NCI-H2107 treated with DMSO at 0.1 percent for 48 hours (cell line): ENCODE data around the gene SUGP2.

Source experiments
- DNase-seq: peaks from one replicate; lab custom pipeline; 2025; ENCODE audit not compliant: unreplicated experiment; lab: John Stamatoyannopoulos, UW

SUGP2 gene

GRCh38 chr19:19033426-19034203 lies at the start of gene SUGP2, which contains the start of gene ARMC6:
SUGP2 (minus strand) TSS chr19:19033517; CDS start chr19:19031071, 2,446 bp downstream.
ARMC6 (plus strand) TSS chr19:19033603; CDS start chr19:19034210, 607 bp downstream.
- peak; percentile 77 for DNase-seq

GRCh38 chr19:19081642-19082151 lies 48.4 kb upstream of the SUGP2 start:
- DNase-seq, result no peak

GRCh38 chr19:19079571-19079970 lies 46.3 kb upstream of the SUGP2 start:
- DNase-seq, result no peak

- DNase-seq, result no peak
Observed at GRCh38 chr19:19078801-19079200, 45.5 kb upstream of the SUGP2 start.

GRCh38 chr19:19077103-19077502 lies 43.8 kb upstream of the SUGP2 start:
- peak; percentile 96 for DNase-seq

GRCh38 chr19:19076476-19076875 lies 43.2 kb upstream of the SUGP2 start:
- DNase-seq, result no peak

GRCh38 chr19:19075126-19075525 lies 41.8 kb upstream of the SUGP2 start:
- no peak for DNase-seq

- no peak for DNase-seq
Observed at GRCh38 chr19:19074196-19074882, 41.0 kb upstream of the SUGP2 start.

- DNase-seq, result no peak
Observed at GRCh38 chr19:19071897-19072296, 38.6 kb upstream of the SUGP2 start.

- DNase-seq, result no peak
Observed at GRCh38 chr19:19068659-19069654, 35.6 kb upstream of the SUGP2 start.

- DNase-seq, result no peak
Observed at GRCh38 chr19:19067276-19068072, 34.2 kb upstream of the SUGP2 start.

GRCh38 chr19:19064811-19065745 lies 31.8 kb upstream of the SUGP2 start:
- DNase-seq, result no peak

- DNase-seq, result no peak
Observed at GRCh38 chr19:19064098-19064722, 30.9 kb upstream of the SUGP2 start.

GRCh38 chr19:19063183-19064097 lies 30.1 kb upstream of the SUGP2 start, which contains the start of gene SLC25A42:
SLC25A42 (plus strand) TSS chr19:19063994; CDS start chr19:19096125, 32,131 bp downstream.
- DNase-seq, result peak; percentile 98

- DNase-seq, result peak; percentile 77
Observed at GRCh38 chr19:19062454-19063182, 29.3 kb upstream of the SUGP2 start.

- DNase-seq, result no peak
Observed at GRCh38 chr19:19061506-19061905, 28.2 kb upstream of the SUGP2 start.
